ENCODE data around the gene IMPA2. TPM values are rescaled to one million over a fixed set of nuclear protein-coding genes. Genes with fewer than 3 reads are reported as not detected.

IMPA2 gene
- total RNA-seq, 1 experiment from 2014 or later: 79.9 TPM

GRCh38 chr18:11974741-11975325, 6.5 kb upstream of the IMPA2 start:
- Mint-ChIP-seq H3K27me3 (ENCODE audit: insufficient read depth, unreplicated experiment) (no peaks in the 10 kb centered on the region), H3K36me3 (ENCODE audit: insufficient read depth, unreplicated experiment) (no peaks in the 10 kb centered on the region), H3K4me1 (ENCODE audit: low read depth, unreplicated experiment) (no peaks in the 10 kb centered on the region), H3K9me3 (ENCODE audit: unreplicated experiment) (no peaks in the 10 kb centered on the region), H3K4me3 (ENCODE audit: unreplicated experiment) (no peak overlapping the region), H3K27ac (ENCODE audit: unreplicated experiment) (no peak overlapping the region)
- POLR2A ChIA-PET: no interaction called here
- Histone ChIP-seq H3K27me3 (replicated peaks; ENCODE audit: control insufficient read depth, insufficient read depth, low read length) (no peaks in the 10 kb centered on the region), H3K4me1 (peaks cover 10% of the 10 kb centered on the region), H3K9me3 (no peaks in the 10 kb centered on the region), H3K4me3 (ENCODE audit: low read depth, low read length) (no peak overlapping the region), H3K36me3 (ENCODE audit: control insufficient read depth, insufficient read depth, low read length) (no peaks in the 10 kb centered on the region)
- CTCF ChIA-PET: no interaction called here
- TF ChIP-seq, protein P1, sequence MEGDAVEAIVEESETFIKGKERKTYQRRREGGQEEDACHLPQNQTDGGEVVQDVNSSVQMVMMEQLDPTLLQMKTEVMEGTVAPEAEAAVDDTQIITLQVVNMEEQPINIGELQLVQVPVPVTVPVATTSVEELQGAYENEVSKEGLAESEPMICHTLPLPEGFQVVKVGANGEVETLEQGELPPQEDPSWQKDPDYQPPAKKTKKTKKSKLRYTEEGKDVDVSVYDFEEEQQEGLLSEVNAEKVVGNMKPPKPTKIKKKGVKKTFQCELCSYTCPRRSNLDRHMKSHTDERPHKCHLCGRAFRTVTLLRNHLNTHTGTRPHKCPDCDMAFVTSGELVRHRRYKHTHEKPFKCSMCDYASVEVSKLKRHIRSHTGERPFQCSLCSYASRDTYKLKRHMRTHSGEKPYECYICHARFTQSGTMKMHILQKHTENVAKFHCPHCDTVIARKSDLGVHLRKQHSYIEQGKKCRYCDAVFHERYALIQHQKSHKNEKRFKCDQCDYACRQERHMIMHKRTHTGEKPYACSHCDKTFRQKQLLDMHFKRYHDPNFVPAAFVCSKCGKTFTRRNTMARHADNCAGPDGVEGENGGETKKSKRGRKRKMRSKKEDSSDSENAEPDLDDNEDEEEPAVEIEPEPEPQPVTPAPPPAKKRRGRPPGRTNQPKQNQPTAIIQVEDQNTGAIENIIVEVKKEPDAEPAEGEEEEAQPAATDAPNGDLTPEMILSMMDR (IDR thresholded peaks at IDR 0.05; ENCODE audit: insufficient read depth in 1 of 2, low read depth in 1 of 2, low read length in 1 of 2, severe bottlenecking in 1 of 2, unreplicated experiment in 1 of 2): no peak
- DNase-seq: no peak
- BruUV-seq (replicated peaks): no TSS peak
- intact Hi-C loops (cut with micrococcal nuclease; ENCODE audit: unreplicated experiment): no loop called here

GRCh38 chr18:11975723-11976122, 5.6 kb upstream of the IMPA2 start:
- CTCF ChIA-PET: interaction anchor here (0.7 kb wide), 1 partner anchor 38 kb away, joined by 5 read pairs; no protein-coding TSS in a partner anchor
- TF ChIP-seq, protein P1 (IDR thresholded peaks at IDR 0.05; ENCODE audit: insufficient read depth in 1 of 2, low read depth in 1 of 2, low read length in 1 of 2, severe bottlenecking in 1 of 2, unreplicated experiment in 1 of 2): no peak
- Mint-ChIP-seq H3K4me1 (ENCODE audit: low read depth, unreplicated experiment) (no peaks in the 10 kb centered on the region), H3K36me3 (ENCODE audit: insufficient read depth, unreplicated experiment) (peaks cover 4% of the 10 kb centered on the region), H3K9me3 (ENCODE audit: unreplicated experiment) (no peaks in the 10 kb centered on the region), H3K4me3 (ENCODE audit: unreplicated experiment) (no peak overlapping the region), H3K27me3 (ENCODE audit: insufficient read depth, unreplicated experiment) (no peaks in the 10 kb centered on the region), H3K27ac (ENCODE audit: unreplicated experiment) (no peak overlapping the region)
- Histone ChIP-seq H3K4me1 (peaks cover 10% of the 10 kb centered on the region), H3K4me3 (ENCODE audit: low read depth, low read length) (no peak overlapping the region), H3K27me3 (replicated peaks; ENCODE audit: control insufficient read depth, insufficient read depth, low read length) (no peaks in the 10 kb centered on the region), H3K36me3 (ENCODE audit: control insufficient read depth, insufficient read depth, low read length) (no peaks in the 10 kb centered on the region), H3K9me3 (no peaks in the 10 kb centered on the region)
- intact Hi-C loops (cut with micrococcal nuclease; ENCODE audit: unreplicated experiment): no loop called here
- POLR2A ChIA-PET: no interaction called here
- DNase-seq: no peak
- no TSS peak for BruUV-seq (replicated peaks)

GRCh38 chr18:11976315-11977152, 4.8 kb upstream of the IMPA2 start:
- BruUV-seq (replicated peaks): no TSS peak
- Histone ChIP-seq H3K4me3 (ENCODE audit: low read depth, low read length) (no peak overlapping the region), H3K9me3 (no peaks in the 10 kb centered on the region), H3K36me3 (ENCODE audit: control insufficient read depth, insufficient read depth, low read length) (no peaks in the 10 kb centered on the region), H3K27me3 (replicated peaks; ENCODE audit: control insufficient read depth, insufficient read depth, low read length) (no peaks in the 10 kb centered on the region), H3K4me1 (peaks cover 10% of the 10 kb centered on the region)
- Mint-ChIP-seq H3K27ac (ENCODE audit: unreplicated experiment) (no peak overlapping the region), H3K36me3 (ENCODE audit: insufficient read depth, unreplicated experiment) (peaks cover 12% of the 10 kb centered on the region), H3K27me3 (ENCODE audit: insufficient read depth, unreplicated experiment) (no peaks in the 10 kb centered on the region), H3K4me1 (ENCODE audit: low read depth, unreplicated experiment) (no peaks in the 10 kb centered on the region), H3K9me3 (ENCODE audit: unreplicated experiment) (no peaks in the 10 kb centered on the region), H3K4me3 (ENCODE audit: unreplicated experiment) (no peak overlapping the region)
- DNase-seq: no peak
- CTCF ChIA-PET: interaction anchor here (0.6 to 0.7 kb wide), 2 partner anchors 39 to 52 kb away, joined by 4 to 5 read pairs; no protein-coding TSS in a partner anchor
- intact Hi-C loops (cut with micrococcal nuclease; ENCODE audit: unreplicated experiment): no loop called here
- POLR2A ChIA-PET: no interaction called here
- TF ChIP-seq, protein P1 (IDR thresholded peaks at IDR 0.05; ENCODE audit: insufficient read depth in 1 of 2, low read depth in 1 of 2, low read length in 1 of 2, severe bottlenecking in 1 of 2, unreplicated experiment in 1 of 2): no peak

Data from Caco-2 (cell line).